ENCODE results near the gene FAM149B1. TPM values are rescaled to one million over a fixed set of nuclear protein-coding genes. Genes with fewer than 3 reads are reported as not detected.

Gene FAM149B1
- total RNA-seq (10 to 100 TPM; 28.7 to 42.0 TPM), polyA plus RNA-seq (ENCODE audit: insufficient read depth, low read depth, low replicate concordance) (65.1 TPM)
- long read RNA-seq, donor 1, partial matches to known transcripts = 183 of 237 reads
- long read RNA-seq, donor 1, other reads (novel, unspliced or antisense) = 49 of 237 reads
- long read RNA-seq, donor 2, partial matches to known transcripts = 0 of 2 reads
- long read RNA-seq, donor 2, other reads (novel, unspliced or antisense) = 0 of 2 reads

GRCh38 chr10:73167783-73168464 lies at the start of gene FAM149B1, which contains the start of gene ECD:
TSS of gene FAM149B1 (plus strand) at chr10:73168119. CDS start at chr10:73168340, 221 bp downstream.
TSS of gene ECD (minus strand) at chr10:73168008. CDS start at chr10:73163937, 4,071 bp downstream.
- intact Hi-C loops (cut with DNase I; ENCODE audit: low total_unique reads) = no loop called here
- 0 to 1% methylated on average over 22 to 49 of the region's 49 CpGs for WGBS, 2 donors
- peak within 1 kb of the TSS; percentile 75 to 90 for H3K4me3 ChIP-seq

GRCh38 chr10:73119457-73119856 lies 48.5 kb upstream of the FAM149B1 start:
- H3K27me3 ChIP-seq = no peaks in the 10 kb centered on the region
- no peaks in the 10 kb centered on the region for H3K36me3 ChIP-seq (ENCODE audit: low read depth, missing control alignments)
- TF ChIP-seq POLR2A (IDR thresholded peaks at IDR 0.05) = no peak
- no peak for TF ChIP-seq CTCF (IDR thresholded peaks at IDR 0.05)
- no peak for DNase-seq
- H3K9me3 ChIP-seq = no peaks in the 10 kb centered on the region
- no peak overlapping the region for H3K4me3 ChIP-seq
- no peaks in the 10 kb centered on the region for H3K4me1 ChIP-seq
- intact Hi-C loops (cut with DNase I; ENCODE audit: low total_unique reads) = no loop called here
- no peak overlapping the region for H3K27ac ChIP-seq
- WGBS, 2 donors = 91 to 100% methylated on average over 1 of the region's 1 CpG

More at GRCh38 chr10:73167783-73168464, at the start of gene FAM149B1, which contains the start of gene ECD:
- DNase-seq = peak; percentile 96
- Histone ChIP-seq H3K27ac (peak within 1 kb of the TSS; percentile 89 to 94), H3K36me3 (ENCODE audit: low read depth, missing control alignments) (no peaks in the 10 kb centered on the region), H3K27me3 (no peaks in the 10 kb centered on the region), H3K4me1 (peaks cover 9% of the 10 kb centered on the region), H3K9me3 (no peaks in the 10 kb centered on the region)
- TF ChIP-seq CTCF (IDR thresholded peaks at IDR 0.05) (peak in 2 of 3 experiments; percentile 48 to 58), POLR2A (IDR thresholded peaks at IDR 0.05) (peak; percentile 93)

- DNase-seq = no peak
- TF ChIP-seq CTCF (IDR thresholded peaks at IDR 0.05) (no peak), POLR2A (IDR thresholded peaks at IDR 0.05) (no peak)
- no peaks in the 10 kb centered on the region for H3K27me3 ChIP-seq
- H3K27ac ChIP-seq = no peak overlapping the region
- H3K9me3 ChIP-seq = no peaks in the 10 kb centered on the region
- 93 to 100% methylated on average over 4 of the region's 4 CpGs for WGBS, 2 donors
- H3K4me3 ChIP-seq = no peak overlapping the region
- H3K4me1 ChIP-seq = no peaks in the 10 kb centered on the region
- no peaks in the 10 kb centered on the region for H3K36me3 ChIP-seq (ENCODE audit: low read depth, missing control alignments)
- intact Hi-C loops (cut with DNase I; ENCODE audit: low total_unique reads) = no loop called here
Measured at GRCh38 chr10:73119952-73120351, 48.0 kb upstream of the FAM149B1 start.

GRCh38 chr10:73126343-73126742 lies 41.6 kb upstream of the FAM149B1 start:
- Histone ChIP-seq H3K36me3 (ENCODE audit: low read depth, missing control alignments) (no peaks in the 10 kb centered on the region), H3K4me3 (no peak overlapping the region), H3K4me1 (no peaks in the 10 kb centered on the region), H3K27me3 (no peaks in the 10 kb centered on the region), H3K27ac (no peak overlapping the region), H3K9me3 (no peaks in the 10 kb centered on the region)
- TF ChIP-seq CTCF (IDR thresholded peaks at IDR 0.05) = no peak
- no peak for TF ChIP-seq POLR2A (IDR thresholded peaks at IDR 0.05)
- no peak for DNase-seq
- WGBS, 2 donors = 88 to 92% methylated on average over 2 of the region's 2 CpGs
- intact Hi-C loops (cut with DNase I; ENCODE audit: low total_unique reads) = no loop called here

Measured in testis (tissue), 5 donors.